WTC11 (cell line): ENCODE results near the gene CLEC17A. TPM values are rescaled to one million over a fixed set of nuclear protein-coding genes. Genes with fewer than 3 reads are reported as not detected.

Experiments used
- ATAC-seq: fragments of 200-7000 bp; cut with Tn5 transposase; 2 replicates; pipeline ENCODE4 v1.10.0; 2021; ENCODE audit warnings: mild to moderate bottlenecking, moderate library complexity
- CTCF ChIA-PET: fragments of 300-600 bp; sonication (Branson Sonifier 250); formaldehyde crosslinking; loops from one replicate; lab custom pipeline; 2021; ENCODE audit warnings: antibody characterized with exemption; lab: Charles Lee
- POLR2A ChIA-PET: fragments of 350-600 bp; sonication (Branson Sonifier 250); formaldehyde crosslinking; loops from one replicate; lab custom pipeline; 2021; ENCODE audit warnings: antibody characterized with exemption; lab: Charles Lee
- DNase-seq: peaks from one replicate; pipeline ENCODE4 v3.0.0; 2021; ENCODE audit warnings: low spot score
- H3K27ac Mint-ChIP-seq: 2 replicates; pipeline ENCODE4 v1.8.0; 2021; ENCODE audit warnings: mixed read lengths
- H3K27me3 Mint-ChIP-seq: 2 replicates; pipeline ENCODE4 v1.8.0; 2021; ENCODE audit warnings: low read depth, mild to moderate bottlenecking, moderate library complexity, mixed read lengths
- H3K36me3 Mint-ChIP-seq: 2 replicates; pipeline ENCODE4 v1.8.0; 2021; ENCODE audit warnings: mixed read lengths
- H3K4me1 Mint-ChIP-seq: 2 replicates; pipeline ENCODE4 v1.8.0; 2022; ENCODE audit warnings: mixed read lengths
- H3K4me3 Mint-ChIP-seq: 2 replicates; pipeline ENCODE4 v1.8.0; 2021; ENCODE audit warnings: mild to moderate bottlenecking, moderate library complexity, mixed read lengths
- H3K9me3 Mint-ChIP-seq: 2 replicates; pipeline ENCODE4 v1.8.0; 2021; ENCODE audit warnings: mixed read lengths
- ARID4B ChIP-seq: sonication (generic); formaldehyde crosslinking; IDR thresholded peaks from 2 replicates; pipeline ENCODE4 v1.8.0; 2023; ENCODE audit warnings: missing genetic modification reagents, mild to moderate bottlenecking, borderline replicate concordance
- E2F4 ChIP-seq: sonication (generic); formaldehyde crosslinking; IDR thresholded peaks from 2 replicates; pipeline ENCODE4 v1.8.1; 2022; ENCODE audit warnings: low read depth, mild to moderate bottlenecking, moderate library complexity, missing genetic modification reagents, borderline replicate concordance
- GRHL2 ChIP-seq: fragments of 250-450 bp; sonication (Bioruptor Pico); IDR thresholded peaks from 2 replicates; pipeline ENCODE4 v1.8.0; 2022; ENCODE audit warnings: mild to moderate bottlenecking, moderate library complexity; ENCODE audit not compliant: insufficient replicate concordance, severe bottlenecking
- HMGA2 ChIP-seq: fragments of 250-450 bp; sonication (Bioruptor Pico); IDR thresholded peaks from 2 replicates; pipeline ENCODE4 v1.4.0; 2021; ENCODE audit warnings: mild to moderate bottlenecking, moderate library complexity
- JUN ChIP-seq: sonication (generic); formaldehyde crosslinking; IDR thresholded peaks from 2 replicates; pipeline ENCODE4 v1.8.0; 2023; ENCODE audit warnings: mild to moderate bottlenecking, missing genetic modification reagents
- MXD4 ChIP-seq: fragments of 250-450 bp; sonication (Bioruptor Pico); IDR thresholded peaks from 2 replicates; pipeline ENCODE4 v1.8.0; 2021; ENCODE audit warnings: mild to moderate bottlenecking, moderate library complexity, borderline replicate concordance
- NR2C2 ChIP-seq: sonication (generic); formaldehyde crosslinking; IDR thresholded peaks from 2 replicates; pipeline ENCODE4 v1.8.0; 2022; ENCODE audit warnings: mild to moderate bottlenecking, missing genetic modification reagents
- PRDM15 ChIP-seq: sonication (generic); formaldehyde crosslinking; IDR thresholded peaks from 2 replicates; pipeline ENCODE4 v1.8.0; 2022; ENCODE audit warnings: missing genetic modification reagents
- SP1 ChIP-seq: sonication (generic); formaldehyde crosslinking; conservative IDR thresholded peaks from 2 replicates; pipeline ENCODE4 v1.8.1; 2022; ENCODE audit warnings: missing genetic modification reagents
- ZBTB21 ChIP-seq: sonication (generic); formaldehyde crosslinking; IDR thresholded peaks from 2 replicates; pipeline ENCODE4 v1.8.1; 2023; ENCODE audit warnings: mild to moderate bottlenecking, missing genetic modification reagents, borderline replicate concordance
- ZNF281 ChIP-seq: sonication (generic); formaldehyde crosslinking; IDR thresholded peaks from 2 replicates; pipeline ENCODE4 v1.8.0; 2023; ENCODE audit warnings: mild to moderate bottlenecking, missing genetic modification reagents
- ZNF512 ChIP-seq: sonication (generic); formaldehyde crosslinking; IDR thresholded peaks from 2 replicates; pipeline ENCODE4 v1.8.1; 2022; ENCODE audit warnings: missing genetic modification reagents, borderline replicate concordance
- ZNF532 ChIP-seq: fragments of 250-450 bp; sonication (Bioruptor Pico); IDR thresholded peaks from 2 replicates; pipeline ENCODE4 v1.9.0; 2021; ENCODE audit warnings: mild to moderate bottlenecking, borderline replicate concordance
- total RNA-seq: library from RNA; stranded (reverse); gene quantifications from 3 replicates; pipeline ENCODE4 v1.2.3, GENCODE V29; 2021

CLEC17A gene
- total RNA-seq, 1 experiment from 2014 or later, result not detected

GRCh38 chr19:14655726-14656125, 72.8 kb downstream of the CLEC17A start:
- TF ChIP-seq SP1 (CRISPR knock-in tag), result no peak
- no peak for TF ChIP-seq ZNF532 (CRISPR knock-in tag)
- TF ChIP-seq ARID4B, result no peak
- no peak for TF ChIP-seq E2F4 (CRISPR knock-in tag)
- TF ChIP-seq JUN (CRISPR knock-in tag), result no peak
- TF ChIP-seq ZNF281 (CRISPR knock-in tag), result no peak
- TF ChIP-seq MXD4 (CRISPR knock-in tag), result no peak
- TF ChIP-seq GRHL2 (CRISPR knock-in tag), result no peak
- TF ChIP-seq NR2C2 (CRISPR knock-in tag), result no peak
- TF ChIP-seq ZBTB21 (CRISPR knock-in tag), result no peak
- TF ChIP-seq HMGA2 (CRISPR knock-in tag), result no peak
- no peak for TF ChIP-seq PRDM15
- TF ChIP-seq ZNF512 (CRISPR knock-in tag), result no peak
- TF ChIP-seq, all 79 proteins: peak for 0
- DNase-seq (no peak), ATAC-seq (no peak)
- H3K27ac Mint-ChIP-seq, result no peak overlapping the region
- no peaks in the 10 kb centered on the region for H3K9me3 Mint-ChIP-seq
- ChIA-PET CTCF (no interaction called here), POLR2A (no interaction called here)
- no peaks in the 10 kb centered on the region for H3K36me3 Mint-ChIP-seq
- H3K4me3 Mint-ChIP-seq, result no peak overlapping the region
- H3K4me1 Mint-ChIP-seq, result no peaks in the 10 kb centered on the region
- peaks cover 5% of the 10 kb centered on the region for H3K27me3 Mint-ChIP-seq
